PFSK-1 (cell line): ENCODE results near the gene NUDT16L1.
A peak's percentile ranks its signal among the peaks of the same experiment; 100 is the strongest.

Experiments
- FOXP2 ChIP-seq: optimal IDR thresholded peaks from 2 replicates; pipeline ENCODE3; 2011; ENCODE audit warnings: borderline replicate concordance, control low read depth, inconsistent platforms; ENCODE audit not compliant: insufficient read depth; ENCODE audit errors: extremely low read length, extremely low read depth
- POLR2AphosphoS5 ChIP-seq: IDR thresholded peaks from 2 replicates; pipeline ENCODE4 v1.6.1; 2012; ENCODE audit warnings: low read depth, mild to moderate bottlenecking, control low read depth, low read length, moderate library complexity
- SIN3A ChIP-seq: IDR thresholded peaks from 2 replicates; pipeline ENCODE4 v1.6.1; 2012; ENCODE audit warnings: mild to moderate bottlenecking, low read length, moderate library complexity, borderline replicate concordance; ENCODE audit not compliant: insufficient read depth
- TAF1 ChIP-seq: IDR thresholded peaks from 2 replicates; pipeline ENCODE4 v1.6.1; 2012; ENCODE audit warnings: low read length, control low read depth, borderline replicate concordance; ENCODE audit not compliant: insufficient read depth
- TF ChIP-seq, protein P1 (sequence below), 2 experiments: IDR thresholded peaks; 2 replicates each; pipeline versions ENCODE4 v1.6.1 to v1.8.0; 2011 to 2012; ENCODE audit warnings: low read depth in 2 of 2, low read length in 2 of 2, control low read depth in 1 of 2, inconsistent platforms in 1 of 2, mild to moderate bottlenecking in 1 of 2, moderate library complexity in 1 of 2; ENCODE audit not compliant: insufficient read depth in 1 of 2

NUDT16L1 gene

DNA sequence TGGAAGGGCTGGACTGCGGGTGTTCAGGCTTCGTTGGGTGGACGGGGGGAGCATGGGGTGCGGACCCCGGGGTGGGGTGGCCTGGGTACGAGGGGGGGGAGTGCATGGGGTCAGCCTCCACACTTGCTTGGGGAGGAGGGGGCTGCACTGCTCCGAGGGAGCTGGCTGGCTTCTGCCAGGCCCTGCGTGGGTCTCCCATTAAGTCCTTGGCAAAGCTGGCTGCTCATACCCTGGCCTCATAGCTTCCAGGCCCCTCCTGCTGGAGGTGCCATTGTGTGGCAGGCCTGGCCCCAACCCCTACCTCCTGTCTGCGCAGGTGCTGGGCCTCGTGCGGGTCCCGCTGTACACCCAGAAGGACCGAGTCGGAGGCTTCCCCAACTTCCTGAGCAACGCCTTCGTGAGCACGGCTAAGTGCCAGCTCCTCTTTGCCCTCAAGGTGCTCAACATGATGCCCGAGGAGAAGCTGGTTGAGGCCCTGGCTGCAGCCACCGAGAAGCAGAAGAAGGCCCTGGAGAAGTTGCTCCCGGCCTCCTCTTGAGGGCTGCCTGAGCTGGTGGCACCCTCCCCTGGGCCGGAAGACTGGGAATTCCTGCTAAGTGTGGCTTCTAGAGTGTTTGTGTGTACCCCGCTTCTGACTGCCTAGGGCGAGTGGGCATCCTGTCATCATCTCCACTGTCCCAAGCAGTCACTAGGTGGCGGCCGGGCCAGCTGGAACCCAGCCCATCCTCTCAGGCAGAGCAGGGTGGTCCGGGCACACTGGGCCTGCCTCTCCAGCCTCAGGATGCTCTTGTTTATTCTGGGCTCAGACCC lies 1.5 kb downstream of the NUDT16L1 start:
- TF ChIP-seq TAF1: no peak
- 0 out of 2 replicates have a peak, but pooled peaks have one; percentile 31 for TF ChIP-seq POLR2AphosphoS5

DNA sequence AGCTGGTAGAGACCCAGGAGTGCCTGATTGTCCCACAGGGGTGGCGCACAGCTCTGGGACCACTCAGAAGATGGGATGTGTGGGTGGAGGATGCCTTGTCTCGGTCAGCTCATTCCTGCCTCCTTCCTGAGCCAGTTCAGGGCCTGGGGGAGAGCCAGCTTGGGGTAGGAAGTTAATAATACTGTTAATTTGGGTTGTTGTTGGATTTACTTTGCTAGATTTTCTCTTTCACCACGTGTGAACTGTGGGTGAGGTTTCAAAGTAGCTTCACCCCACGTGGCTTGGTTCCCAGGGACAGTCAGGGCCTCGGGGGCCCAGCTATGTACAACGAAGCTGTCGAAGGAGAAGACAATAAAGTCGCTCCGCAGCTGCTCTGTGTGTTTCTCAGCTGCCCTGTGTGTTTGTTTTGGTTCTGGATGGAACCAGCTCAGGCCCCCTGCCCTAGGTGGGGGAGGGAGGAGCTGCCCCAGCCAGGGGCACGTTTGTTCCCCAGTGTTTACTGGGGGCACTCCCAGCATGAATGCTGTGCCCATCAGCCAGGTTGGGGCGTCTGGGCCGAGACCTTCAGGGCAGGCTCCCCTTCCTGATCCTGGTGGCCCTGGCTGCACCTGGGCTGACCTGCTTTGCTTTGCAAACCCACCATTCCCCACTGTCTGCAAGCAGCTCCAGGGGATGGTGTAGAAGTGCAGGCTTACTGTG lies 2.3 kb downstream of the NUDT16L1 start:
- TF ChIP-seq POLR2AphosphoS5: no peak; the same call in 1 of the 2 replicates
- TF ChIP-seq TAF1: no peak
- TF ChIP-seq SIN3A: no peak
- TF ChIP-seq, protein P1, sequence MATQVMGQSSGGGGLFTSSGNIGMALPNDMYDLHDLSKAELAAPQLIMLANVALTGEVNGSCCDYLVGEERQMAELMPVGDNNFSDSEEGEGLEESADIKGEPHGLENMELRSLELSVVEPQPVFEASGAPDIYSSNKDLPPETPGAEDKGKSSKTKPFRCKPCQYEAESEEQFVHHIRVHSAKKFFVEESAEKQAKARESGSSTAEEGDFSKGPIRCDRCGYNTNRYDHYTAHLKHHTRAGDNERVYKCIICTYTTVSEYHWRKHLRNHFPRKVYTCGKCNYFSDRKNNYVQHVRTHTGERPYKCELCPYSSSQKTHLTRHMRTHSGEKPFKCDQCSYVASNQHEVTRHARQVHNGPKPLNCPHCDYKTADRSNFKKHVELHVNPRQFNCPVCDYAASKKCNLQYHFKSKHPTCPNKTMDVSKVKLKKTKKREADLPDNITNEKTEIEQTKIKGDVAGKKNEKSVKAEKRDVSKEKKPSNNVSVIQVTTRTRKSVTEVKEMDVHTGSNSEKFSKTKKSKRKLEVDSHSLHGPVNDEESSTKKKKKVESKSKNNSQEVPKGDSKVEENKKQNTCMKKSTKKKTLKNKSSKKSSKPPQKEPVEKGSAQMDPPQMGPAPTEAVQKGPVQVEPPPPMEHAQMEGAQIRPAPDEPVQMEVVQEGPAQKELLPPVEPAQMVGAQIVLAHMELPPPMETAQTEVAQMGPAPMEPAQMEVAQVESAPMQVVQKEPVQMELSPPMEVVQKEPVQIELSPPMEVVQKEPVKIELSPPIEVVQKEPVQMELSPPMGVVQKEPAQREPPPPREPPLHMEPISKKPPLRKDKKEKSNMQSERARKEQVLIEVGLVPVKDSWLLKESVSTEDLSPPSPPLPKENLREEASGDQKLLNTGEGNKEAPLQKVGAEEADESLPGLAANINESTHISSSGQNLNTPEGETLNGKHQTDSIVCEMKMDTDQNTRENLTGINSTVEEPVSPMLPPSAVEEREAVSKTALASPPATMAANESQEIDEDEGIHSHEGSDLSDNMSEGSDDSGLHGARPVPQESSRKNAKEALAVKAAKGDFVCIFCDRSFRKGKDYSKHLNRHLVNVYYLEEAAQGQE (IDR thresholded peaks at IDR 0.05; ENCODE audit: insufficient read depth in 1 of 2, low read depth in 2 of 2, low read length in 2 of 2): no peak
- TF ChIP-seq FOXP2: no peak

DNA sequence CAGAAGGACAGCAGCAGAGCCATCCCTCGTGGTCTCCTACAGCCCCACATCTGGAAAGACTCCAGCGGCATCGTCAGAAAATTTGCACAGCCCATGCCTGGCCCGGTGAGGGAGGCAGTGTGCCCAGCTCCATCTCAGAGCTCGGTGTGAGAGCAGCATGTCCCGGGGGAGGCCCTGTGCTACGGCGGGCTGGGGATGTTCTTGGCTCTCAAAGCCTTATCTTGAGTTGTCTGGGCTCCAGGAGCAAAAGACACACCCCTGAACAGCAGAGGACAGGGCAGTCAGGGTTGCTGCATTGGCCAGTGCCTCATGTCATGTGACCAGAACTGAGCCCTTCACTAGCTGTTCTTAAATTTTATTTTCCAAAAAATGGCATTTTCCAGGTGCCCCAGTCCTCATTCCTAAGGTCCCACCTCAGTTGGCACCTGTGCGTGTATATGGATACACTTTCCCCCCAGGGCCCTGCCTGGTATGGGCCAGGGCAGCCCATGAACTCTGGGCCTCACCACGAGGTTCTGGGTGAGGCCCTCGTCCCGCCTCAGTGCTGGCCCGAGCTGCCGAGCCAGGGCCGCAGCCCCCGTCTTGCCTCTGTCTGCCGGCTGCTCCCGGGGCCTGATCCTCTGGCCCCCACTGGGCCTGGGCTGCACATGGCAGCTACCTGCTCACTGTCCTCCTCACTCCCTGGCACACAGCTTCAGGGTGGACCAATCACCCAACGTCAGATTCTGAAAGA lies 3.0 kb downstream of the NUDT16L1 start:
- TF ChIP-seq POLR2AphosphoS5 (no peak), SIN3A (no peak), TAF1 (no peak), FOXP2 (no peak)
- TF ChIP-seq, protein P1 (IDR thresholded peaks at IDR 0.05; ENCODE audit: insufficient read depth in 1 of 2, low read depth in 2 of 2, low read length in 2 of 2): no peak

DNA sequence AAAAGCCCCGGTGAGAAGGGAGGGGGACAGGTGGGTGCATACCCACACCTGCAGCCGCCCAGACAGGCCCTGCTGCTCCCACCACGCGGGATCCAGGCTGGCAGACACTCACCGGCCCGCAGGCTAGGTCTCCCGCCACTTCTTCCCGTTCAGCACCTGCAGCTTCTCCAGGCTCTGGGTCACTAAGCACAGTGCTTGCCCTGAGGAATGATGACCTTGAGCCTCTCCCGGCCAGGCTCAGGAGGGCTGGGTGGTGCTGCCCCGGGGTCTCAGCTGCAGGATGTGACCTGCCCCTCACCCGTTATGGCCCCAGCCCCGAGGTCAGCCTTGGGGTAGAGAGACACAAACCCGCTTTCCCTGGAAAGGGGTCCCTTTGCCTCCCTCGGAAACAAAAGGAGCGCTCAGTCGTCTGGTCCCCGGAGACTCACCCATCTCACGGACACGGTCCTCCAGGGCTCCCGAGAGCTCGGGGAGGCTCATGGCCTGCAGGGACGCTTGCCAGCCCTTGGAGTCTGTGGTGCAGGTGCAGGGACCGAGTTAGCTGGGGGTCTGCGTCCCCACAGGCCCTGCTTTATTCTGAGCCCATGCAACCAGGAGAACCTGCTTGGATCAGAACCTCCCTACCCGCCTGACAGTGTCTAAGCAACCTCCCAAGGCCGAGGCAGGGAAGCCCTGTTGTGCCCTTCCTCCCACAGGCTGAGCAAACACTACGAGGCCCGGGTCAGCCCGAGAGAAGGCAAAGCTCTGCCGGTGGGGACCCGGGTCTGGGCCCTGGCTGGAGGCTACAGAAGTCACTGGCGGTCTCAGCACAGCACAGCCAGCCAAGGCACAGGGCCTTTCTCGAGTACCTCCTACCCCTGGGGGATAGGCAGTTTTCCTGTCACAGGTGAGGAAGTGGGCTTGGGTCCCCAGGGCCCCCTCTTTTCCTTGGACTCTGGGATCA lies 3.8 kb downstream of the NUDT16L1 start:
- TF ChIP-seq SIN3A (no peak), POLR2AphosphoS5 (peak; percentile 11; the same call in 1 of the 2 replicates)

DNA sequence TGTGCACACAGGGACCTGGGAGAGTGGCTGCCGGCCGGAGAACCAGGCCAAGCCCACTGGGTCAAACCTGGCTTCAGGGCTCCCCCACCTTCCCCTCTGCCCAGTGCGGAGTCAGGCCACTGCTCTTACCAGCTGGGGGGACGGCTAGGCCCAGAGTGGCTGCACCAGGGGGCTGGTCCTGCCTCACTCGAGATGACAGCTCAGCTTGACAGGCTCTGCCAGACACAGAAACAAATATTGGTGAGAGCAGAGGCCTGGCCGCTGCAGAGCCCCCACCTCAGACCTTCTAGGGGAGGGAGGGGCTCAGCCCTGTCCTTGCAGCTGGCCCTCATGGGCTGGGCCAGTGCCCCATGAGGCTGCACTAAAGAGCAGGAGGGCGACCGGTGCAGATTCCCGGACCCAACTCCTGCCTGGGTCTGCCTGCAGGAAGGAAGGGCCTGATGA lies 4.5 kb downstream of the NUDT16L1 start:
- TF ChIP-seq TAF1 (no peak), POLR2AphosphoS5 (0 out of 2 replicates have a peak, but pooled peaks have one; percentile 2)

DNA sequence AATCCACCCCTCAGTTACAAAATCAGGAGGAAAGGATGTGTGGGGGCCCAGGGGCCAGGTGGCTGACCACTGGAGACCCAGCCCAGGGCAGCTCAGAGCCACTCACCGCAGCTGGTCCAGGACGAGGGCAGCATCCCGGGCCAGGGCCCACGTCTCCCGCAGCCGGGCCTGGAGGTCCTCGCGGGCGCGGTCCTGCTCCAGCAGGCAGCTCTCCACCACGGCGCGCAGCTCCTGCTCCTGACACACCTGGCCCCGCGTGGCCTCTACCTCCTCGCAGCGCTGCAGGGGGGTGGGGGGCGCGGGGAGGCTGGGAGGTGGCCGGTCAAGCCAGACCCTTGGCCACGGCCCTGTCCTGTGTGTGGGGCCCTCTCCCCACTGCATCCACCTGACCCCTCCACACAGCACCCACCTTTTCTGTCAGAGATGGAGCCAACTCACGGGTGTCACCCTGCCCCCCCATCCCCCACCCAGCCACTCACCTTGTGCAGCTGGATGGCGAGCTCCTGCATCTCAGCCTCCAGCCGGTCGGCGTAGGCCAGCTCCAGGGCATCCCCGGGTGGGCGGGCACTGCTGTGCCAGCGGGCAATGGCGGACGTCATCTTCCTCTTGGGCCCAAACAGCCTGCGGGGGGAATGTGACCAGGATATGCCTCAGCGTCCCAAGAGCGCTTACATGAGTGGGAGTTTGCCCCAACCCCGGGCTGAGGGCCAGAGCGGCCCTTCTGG lies 5.1 kb downstream of the NUDT16L1 start:
- TF ChIP-seq, protein P1 (IDR thresholded peaks at IDR 0.05; ENCODE audit: insufficient read depth in 1 of 2, low read depth in 2 of 2, low read length in 2 of 2): no peak
